HL-60 (cell line): ENCODE data around the gene DHRSX.

Experiments
- GABPA ChIP-seq: IDR thresholded peaks from 2 replicates; pipeline ENCODE4 v1.6.1; 2012; ENCODE audit warnings: low read depth
- TF ChIP-seq, protein P1 (sequence below): IDR thresholded peaks from one replicate; pipeline ENCODE4 v1.5.1; 2011; ENCODE audit warnings: low read length, control low read depth, inconsistent platforms; ENCODE audit not compliant: insufficient read depth
- TF ChIP-seq, protein P2 (sequence below): IDR thresholded peaks from 2 replicates; pipeline ENCODE4 v1.6.1; 2012; ENCODE audit warnings: low read depth; ENCODE audit not compliant: insufficient replicate concordance

DNA sequence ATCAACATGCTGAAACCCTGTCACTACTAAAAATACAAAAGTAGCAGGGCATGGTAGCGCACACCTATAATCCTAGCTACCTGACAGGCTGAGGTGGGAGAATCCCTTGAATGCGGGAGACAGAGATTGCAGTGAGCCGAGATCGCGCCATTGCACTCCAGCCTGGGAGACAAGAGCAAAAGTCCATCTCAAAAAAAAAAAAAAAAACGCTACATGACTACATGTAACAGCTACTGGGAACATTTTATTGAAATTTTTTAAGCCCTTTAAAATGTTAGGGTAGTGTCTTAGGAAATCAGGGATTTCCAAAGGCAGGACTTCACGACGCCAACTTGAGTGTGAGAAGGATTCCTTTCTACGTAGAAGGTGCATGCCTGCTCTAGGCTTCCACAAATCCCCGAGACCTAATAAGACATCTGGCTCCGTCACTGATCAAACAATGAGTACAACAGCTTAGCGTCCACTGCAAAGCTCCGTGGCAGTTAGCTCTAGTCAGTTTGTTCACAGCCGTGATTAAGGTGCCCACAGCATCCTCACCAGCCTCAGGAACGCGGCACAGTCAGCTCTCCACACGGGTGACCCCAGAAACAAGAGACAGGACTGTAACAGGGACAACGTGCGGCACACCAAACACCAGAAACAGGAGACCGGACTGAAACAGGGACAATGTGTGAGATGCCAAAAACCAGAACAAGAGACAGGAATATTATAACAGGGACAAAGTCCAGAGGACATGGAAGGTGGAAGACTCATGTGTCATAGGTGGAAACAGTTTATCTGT lies 33.7 kb downstream of the DHRSX start:
- TF ChIP-seq, protein P1, sequence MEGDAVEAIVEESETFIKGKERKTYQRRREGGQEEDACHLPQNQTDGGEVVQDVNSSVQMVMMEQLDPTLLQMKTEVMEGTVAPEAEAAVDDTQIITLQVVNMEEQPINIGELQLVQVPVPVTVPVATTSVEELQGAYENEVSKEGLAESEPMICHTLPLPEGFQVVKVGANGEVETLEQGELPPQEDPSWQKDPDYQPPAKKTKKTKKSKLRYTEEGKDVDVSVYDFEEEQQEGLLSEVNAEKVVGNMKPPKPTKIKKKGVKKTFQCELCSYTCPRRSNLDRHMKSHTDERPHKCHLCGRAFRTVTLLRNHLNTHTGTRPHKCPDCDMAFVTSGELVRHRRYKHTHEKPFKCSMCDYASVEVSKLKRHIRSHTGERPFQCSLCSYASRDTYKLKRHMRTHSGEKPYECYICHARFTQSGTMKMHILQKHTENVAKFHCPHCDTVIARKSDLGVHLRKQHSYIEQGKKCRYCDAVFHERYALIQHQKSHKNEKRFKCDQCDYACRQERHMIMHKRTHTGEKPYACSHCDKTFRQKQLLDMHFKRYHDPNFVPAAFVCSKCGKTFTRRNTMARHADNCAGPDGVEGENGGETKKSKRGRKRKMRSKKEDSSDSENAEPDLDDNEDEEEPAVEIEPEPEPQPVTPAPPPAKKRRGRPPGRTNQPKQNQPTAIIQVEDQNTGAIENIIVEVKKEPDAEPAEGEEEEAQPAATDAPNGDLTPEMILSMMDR, result no peak
- TF ChIP-seq GABPA, result no peak
- TF ChIP-seq, protein P2, sequence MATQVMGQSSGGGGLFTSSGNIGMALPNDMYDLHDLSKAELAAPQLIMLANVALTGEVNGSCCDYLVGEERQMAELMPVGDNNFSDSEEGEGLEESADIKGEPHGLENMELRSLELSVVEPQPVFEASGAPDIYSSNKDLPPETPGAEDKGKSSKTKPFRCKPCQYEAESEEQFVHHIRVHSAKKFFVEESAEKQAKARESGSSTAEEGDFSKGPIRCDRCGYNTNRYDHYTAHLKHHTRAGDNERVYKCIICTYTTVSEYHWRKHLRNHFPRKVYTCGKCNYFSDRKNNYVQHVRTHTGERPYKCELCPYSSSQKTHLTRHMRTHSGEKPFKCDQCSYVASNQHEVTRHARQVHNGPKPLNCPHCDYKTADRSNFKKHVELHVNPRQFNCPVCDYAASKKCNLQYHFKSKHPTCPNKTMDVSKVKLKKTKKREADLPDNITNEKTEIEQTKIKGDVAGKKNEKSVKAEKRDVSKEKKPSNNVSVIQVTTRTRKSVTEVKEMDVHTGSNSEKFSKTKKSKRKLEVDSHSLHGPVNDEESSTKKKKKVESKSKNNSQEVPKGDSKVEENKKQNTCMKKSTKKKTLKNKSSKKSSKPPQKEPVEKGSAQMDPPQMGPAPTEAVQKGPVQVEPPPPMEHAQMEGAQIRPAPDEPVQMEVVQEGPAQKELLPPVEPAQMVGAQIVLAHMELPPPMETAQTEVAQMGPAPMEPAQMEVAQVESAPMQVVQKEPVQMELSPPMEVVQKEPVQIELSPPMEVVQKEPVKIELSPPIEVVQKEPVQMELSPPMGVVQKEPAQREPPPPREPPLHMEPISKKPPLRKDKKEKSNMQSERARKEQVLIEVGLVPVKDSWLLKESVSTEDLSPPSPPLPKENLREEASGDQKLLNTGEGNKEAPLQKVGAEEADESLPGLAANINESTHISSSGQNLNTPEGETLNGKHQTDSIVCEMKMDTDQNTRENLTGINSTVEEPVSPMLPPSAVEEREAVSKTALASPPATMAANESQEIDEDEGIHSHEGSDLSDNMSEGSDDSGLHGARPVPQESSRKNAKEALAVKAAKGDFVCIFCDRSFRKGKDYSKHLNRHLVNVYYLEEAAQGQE, result no peak
